ENCODE data around the gene OSCP1.

Gene OSCP1

GRCh38 chr1:36380782-36381181 lies 69.5 kb downstream of the OSCP1 start:
- no peak for DNase-seq

GRCh38 chr1:36380143-36380619 lies 70.1 kb downstream of the OSCP1 start:
- DNase-seq, result no peak

GRCh38 chr1:36377791-36378492 lies 72.3 kb downstream of the OSCP1 start:
- no peak for DNase-seq

- peak; percentile 28 for DNase-seq
These were observed 77.6 kb downstream of the OSCP1 start for GRCh38 chr1:36372617-36373016.

GRCh38 chr1:36369061-36369861 lies 81.0 kb downstream of the OSCP1 start:
- peak; percentile 71 for DNase-seq
